Chondrocyte (in vitro differentiated cells): ENCODE data around the gene NELFB. TPM values are rescaled to one million over a fixed set of nuclear protein-coding genes. Genes with fewer than 3 reads are reported as not detected.

Source experiments
- DNase-seq: peaks from one replicate; pipeline ENCODE4 v3.0.0; 2021; ENCODE audit warnings: mixed read lengths, low spot score
- H3K27ac Mint-ChIP-seq: one replicate; pipeline ENCODE4 v1.8.0; 2021; ENCODE audit warnings: mild to moderate bottlenecking, moderate library complexity, mixed read lengths; ENCODE audit not compliant: unreplicated experiment
- H3K27me3 Mint-ChIP-seq: 2 replicates; pipeline ENCODE4 v1.8.0; 2021; ENCODE audit warnings: low read depth, mixed read lengths
- H3K36me3 Mint-ChIP-seq: 2 replicates; pipeline ENCODE4 v1.8.0; 2021; ENCODE audit warnings: low read depth, mixed read lengths
- H3K4me1 Mint-ChIP-seq: 2 replicates; pipeline ENCODE4 v1.8.0; 2021; ENCODE audit warnings: low read depth, mild to moderate bottlenecking, mixed read lengths
- H3K4me3 Mint-ChIP-seq: one replicate; pipeline ENCODE4 v1.8.0; 2021; ENCODE audit warnings: mild to moderate bottlenecking, moderate library complexity, mixed read lengths; ENCODE audit not compliant: unreplicated experiment
- H3K9me3 Mint-ChIP-seq: 2 replicates; pipeline ENCODE4 v1.8.0; 2021; ENCODE audit warnings: low read depth, mixed read lengths
- CTCF ChIP-seq: fragments of 200-600 bp; sonication (generic); IDR thresholded peaks from 2 replicates; pipeline ENCODE4 v1.5.0; 2021; ENCODE audit warnings: antibody characterized with exemption, mild to moderate bottlenecking, moderate library complexity
- long read RNA-seq: library from polyadenylated mRNA; stranded (forward); transcript quantifications from one replicate; pipeline ENCODE4 v2.0.0, GENCODE V29; 2021
- total RNA-seq: library from RNA; stranded (reverse); gene quantifications from 3 replicates; pipeline ENCODE4 v1.2.1, GENCODE V29; 2021

The NELFB gene
- total RNA-seq = 48.0 to 55.1 TPM (median 52.4 TPM) in 3 replicates
- long read RNA-seq, transcript NELFB-201 (13 exons, 2,698 nt) = major isoform, 31 of 41 reads
- long read RNA-seq, partial matches to known transcripts = 2 of 41 reads
- long read RNA-seq, other reads (novel, unspliced or antisense) = 8 of 41 reads

GRCh38 chr9:137254624-137255447, at the start of gene NELFB:
Gene NELFB (plus strand): TSS chr9:137255327.
- Mint-ChIP-seq H3K9me3 (no peaks in the 10 kb centered on the region), H3K4me3 (peak within 1 kb of the TSS; percentile 87), H3K36me3 (no peaks in the 10 kb centered on the region), H3K27ac (peak within 1 kb of the TSS; percentile 45), H3K4me1 (peaks cover 17% of the 10 kb centered on the region), H3K27me3 (no peaks in the 10 kb centered on the region)
- TF ChIP-seq CTCF = peak; percentile 25
- no peak for DNase-seq

- DNase-seq = no peak
- TF ChIP-seq CTCF = no peak
- peak overlapping the region; percentile 33 for H3K27ac Mint-ChIP-seq
- peak overlapping the region; percentile 91 for H3K4me3 Mint-ChIP-seq
- no peaks in the 10 kb centered on the region for H3K9me3 Mint-ChIP-seq
- H3K27me3 Mint-ChIP-seq = no peaks in the 10 kb centered on the region
- H3K36me3 Mint-ChIP-seq = peaks cover 4% of the 10 kb centered on the region
- H3K4me1 Mint-ChIP-seq = peaks cover 51% of the 10 kb centered on the region
Measured at GRCh38 chr9:137206602-137207001, 48.5 kb upstream of the NELFB start.

- TF ChIP-seq CTCF = no peak
- Mint-ChIP-seq H3K27me3 (no peaks in the 10 kb centered on the region), H3K9me3 (no peaks in the 10 kb centered on the region), H3K4me3 (no peak overlapping the region), H3K36me3 (peaks cover 6% of the 10 kb centered on the region), H3K4me1 (peaks cover 12% of the 10 kb centered on the region), H3K27ac (no peak overlapping the region)
- DNase-seq = no peak
Measured at GRCh38 chr9:137211532-137211931, 43.6 kb upstream of the NELFB start.

- DNase-seq = no peak
- Mint-ChIP-seq H3K27me3 (no peaks in the 10 kb centered on the region), H3K36me3 (peaks cover 5% of the 10 kb centered on the region), H3K4me1 (peaks cover 2% of the 10 kb centered on the region), H3K9me3 (no peaks in the 10 kb centered on the region), H3K27ac (no peak overlapping the region), H3K4me3 (no peak overlapping the region)
- TF ChIP-seq CTCF = peak; percentile 11
Measured at GRCh38 chr9:137212520-137212919, 42.6 kb upstream of the NELFB start.

GRCh38 chr9:137213160-137214060, 41.7 kb upstream of the NELFB start:
- no peaks in the 10 kb centered on the region for H3K27me3 Mint-ChIP-seq
- peak; percentile 48 for TF ChIP-seq CTCF
- no peak overlapping the region for H3K4me3 Mint-ChIP-seq
- H3K36me3 Mint-ChIP-seq = peaks cover 4% of the 10 kb centered on the region
- DNase-seq = no peak
- H3K9me3 Mint-ChIP-seq = no peaks in the 10 kb centered on the region
- no peak overlapping the region for H3K27ac Mint-ChIP-seq
- H3K4me1 Mint-ChIP-seq = peaks cover under 1% of the 10 kb centered on the region
